DOHH2 (cell line): Measurements from ENCODE around the gene KLHL21.

Experiments
- EZH2phosphoT487 ChIP-seq: fragments of 200-600 bp; sonication (generic); IDR thresholded peaks from 2 replicates; pipeline ENCODE4 v1.6.1; 2017; ENCODE audit warnings: borderline replicate concordance, mild to moderate bottlenecking, antibody characterized with exemption, low read length, moderate library complexity, mixed read lengths
- TF ChIP-seq, protein P1 (sequence below): fragments of 200-600 bp; sonication (generic); IDR thresholded peaks from one replicate; pipeline ENCODE4 v1.5.1; 2014; ENCODE audit warnings: antibody characterized with exemption, mild to moderate bottlenecking, low read depth, low read length; ENCODE audit not compliant: poor library complexity, severe bottlenecking

- TF ChIP-seq, protein P1, sequence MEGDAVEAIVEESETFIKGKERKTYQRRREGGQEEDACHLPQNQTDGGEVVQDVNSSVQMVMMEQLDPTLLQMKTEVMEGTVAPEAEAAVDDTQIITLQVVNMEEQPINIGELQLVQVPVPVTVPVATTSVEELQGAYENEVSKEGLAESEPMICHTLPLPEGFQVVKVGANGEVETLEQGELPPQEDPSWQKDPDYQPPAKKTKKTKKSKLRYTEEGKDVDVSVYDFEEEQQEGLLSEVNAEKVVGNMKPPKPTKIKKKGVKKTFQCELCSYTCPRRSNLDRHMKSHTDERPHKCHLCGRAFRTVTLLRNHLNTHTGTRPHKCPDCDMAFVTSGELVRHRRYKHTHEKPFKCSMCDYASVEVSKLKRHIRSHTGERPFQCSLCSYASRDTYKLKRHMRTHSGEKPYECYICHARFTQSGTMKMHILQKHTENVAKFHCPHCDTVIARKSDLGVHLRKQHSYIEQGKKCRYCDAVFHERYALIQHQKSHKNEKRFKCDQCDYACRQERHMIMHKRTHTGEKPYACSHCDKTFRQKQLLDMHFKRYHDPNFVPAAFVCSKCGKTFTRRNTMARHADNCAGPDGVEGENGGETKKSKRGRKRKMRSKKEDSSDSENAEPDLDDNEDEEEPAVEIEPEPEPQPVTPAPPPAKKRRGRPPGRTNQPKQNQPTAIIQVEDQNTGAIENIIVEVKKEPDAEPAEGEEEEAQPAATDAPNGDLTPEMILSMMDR = no peak
- no peak for TF ChIP-seq EZH2phosphoT487
These were observed 20.7 kb upstream of the KLHL21 start for GRCh38 chr1:6623269-6623965.
